ENCODE results near the gene BACE1-AS.

GRCh38 chr11:117313091-117313490 is 21.9 kb downstream of the BACE1-AS start:
- TF ChIP-seq CTCF (IDR thresholded peaks at IDR 0.05) (no peak), REST (IDR thresholded peaks at IDR 0.05; ENCODE audit: insufficient read depth in 1 of 2, low read depth in 2 of 2, low read length in 1 of 2) (no peak), POLR2AphosphoS5 (IDR thresholded peaks at IDR 0.05; ENCODE audit: low read depth, low read length) (no peak), TCF7L2 (IDR thresholded peaks at IDR 0.05; ENCODE audit: low read depth, low read length) (no peak)
